GM13977 (cell line): ENCODE results near the gene HLA-A.

Source experiments
- DNase-seq: peaks from one replicate; pipeline ENCODE4 v3.0.0; 2012; ENCODE audit warnings: low spot score
- CTCF ChIP-seq: IDR thresholded peaks from 2 replicates; pipeline ENCODE4 v1.5.1; 2012; ENCODE audit warnings: mild to moderate bottlenecking, control low read depth; ENCODE audit not compliant: insufficient read depth; ENCODE audit errors: extremely low read depth, missing control alignments
- in situ Hi-C: fragments of 300-500 bp; cut with MboI; formaldehyde crosslinking; loops from one replicate; pipeline ENCODE4 v1.12.0; 2022; ENCODE audit warnings: low sequenced_read_pairs, low pct_unique_long_range_greater_than_20kb, mixed read lengths, inconsistent platforms; ENCODE audit not compliant: unreplicated experiment

The HLA-A gene

GRCh38 chr6:29941916-29942274 is 437 bp upstream of the HLA-A start:
- no peak for DNase-seq
- in situ Hi-C loops: loop anchor here (5.0 kb wide), 1 partner anchor 55 kb away; no protein-coding TSS in a partner anchor
- TF ChIP-seq CTCF: no peak

GRCh38 chr6:29943053-29943966 is 978 bp downstream of the HLA-A start:
- TF ChIP-seq CTCF: no peak
- in situ Hi-C loops: loop anchor here (5.0 kb wide), 1 partner anchor 56 kb away; no protein-coding TSS in a partner anchor
- no peak for DNase-seq

- in situ Hi-C loops: no loop called here
- no peak for DNase-seq
- no peak for TF ChIP-seq CTCF
These were observed 3.0 kb downstream of the HLA-A start for GRCh38 chr6:29945281-29945820.

GRCh38 chr6:29946223-29947076 is 4.1 kb downstream of the HLA-A start:
- no peak for TF ChIP-seq CTCF
- in situ Hi-C loops: no loop called here
- DNase-seq: no peak

- no peak for DNase-seq
- in situ Hi-C loops: no loop called here
- TF ChIP-seq CTCF: no peak
These were observed 5.0 kb downstream of the HLA-A start for GRCh38 chr6:29947077-29947980.
